GM19240 (cell line): ENCODE data around the gene DTWD2.

Source experiments
- DNase-seq: peaks from one replicate; pipeline ENCODE4 v3.0.0; 2011; ENCODE audit warnings: low spot score; ENCODE audit not compliant: insufficient read length

The DTWD2 gene

GRCh38 chr5:118987988-118988865 is at the start of gene DTWD2:
Gene DTWD2 (minus strand): TSS chr5:118988547. CDS start chr5:118988511, 36 bp downstream.
- DNase-seq, result peak; percentile 78

- no peak for DNase-seq
Observed at GRCh38 chr5:119037496-119038215, 49.3 kb upstream of the DTWD2 start.

GRCh38 chr5:119036101-119036762 is 47.9 kb upstream of the DTWD2 start:
- DNase-seq, result no peak

- no peak for DNase-seq
Observed at GRCh38 chr5:119033135-119033534, 44.8 kb upstream of the DTWD2 start.

GRCh38 chr5:119032656-119033055 is 44.3 kb upstream of the DTWD2 start:
- no peak for DNase-seq

GRCh38 chr5:119031905-119032304 is 43.6 kb upstream of the DTWD2 start:
- no peak for DNase-seq

GRCh38 chr5:119031011-119031886 is 42.9 kb upstream of the DTWD2 start:
- no peak for DNase-seq

- no peak for DNase-seq
Observed at GRCh38 chr5:119028575-119028974, 40.2 kb upstream of the DTWD2 start.

GRCh38 chr5:119022773-119023172 is 34.4 kb upstream of the DTWD2 start:
- DNase-seq, result no peak

- no peak for DNase-seq
Observed at GRCh38 chr5:119022017-119022745, 33.8 kb upstream of the DTWD2 start.

GRCh38 chr5:119021149-119021732 is 32.9 kb upstream of the DTWD2 start:
- DNase-seq, result no peak

- no peak for DNase-seq
Observed at GRCh38 chr5:119019949-119020348, 31.6 kb upstream of the DTWD2 start.

- DNase-seq, result no peak
Observed at GRCh38 chr5:119019501-119019900, 31.2 kb upstream of the DTWD2 start.

GRCh38 chr5:119017994-119018393 is 29.6 kb upstream of the DTWD2 start:
- no peak for DNase-seq

GRCh38 chr5:119016125-119016774 is 27.9 kb upstream of the DTWD2 start:
- DNase-seq, result peak; percentile 5

GRCh38 chr5:119011186-119011585 is 22.8 kb upstream of the DTWD2 start:
- no peak for DNase-seq

GRCh38 chr5:119010206-119010605 is 21.9 kb upstream of the DTWD2 start:
- DNase-seq, result no peak

GRCh38 chr5:119009131-119009530 is 20.8 kb upstream of the DTWD2 start:
- no peak for DNase-seq

GRCh38 chr5:118999696-119000095 is 11.3 kb upstream of the DTWD2 start:
- no peak for DNase-seq
